H9 (cell line): Measurements from ENCODE around the gene ASIC1. TPM values are rescaled to one million over a fixed set of nuclear protein-coding genes. Genes with fewer than 3 reads are reported as not detected.

Experiments used
- DNase-seq: peaks from one replicate; pipeline ENCODE4 v3.0.0-alpha.2; 2017
- H2AFZ ChIP-seq: one replicate; pipeline ENCODE4 v1.6.1; 2013; ENCODE audit warnings: mild to moderate bottlenecking, low read length, control low read depth, moderate library complexity
- H2AK5ac ChIP-seq: 2 replicates; pipeline ENCODE4 v1.6.1; 2013; ENCODE audit warnings: low read length, control low read depth, mixed read lengths; ENCODE audit not compliant: insufficient read length
- H2BK120ac ChIP-seq: one replicate; pipeline ENCODE4 v1.6.1; 2013; ENCODE audit warnings: low read depth, mild to moderate bottlenecking, low read length, control low read depth, inconsistent platforms; ENCODE audit not compliant: poor library complexity, severe bottlenecking
- H2BK12ac ChIP-seq: 2 replicates; pipeline ENCODE4 v1.6.1; 2013; ENCODE audit warnings: low read length, control low read depth, mixed read lengths, low read depth; ENCODE audit not compliant: insufficient read length
- H2BK15ac ChIP-seq: 2 replicates; pipeline ENCODE4 v1.6.1; 2013; ENCODE audit warnings: low read depth, low read length, control low read depth
- H2BK20ac ChIP-seq: one replicate; pipeline ENCODE4 v1.6.1; 2013; ENCODE audit warnings: low read depth, mild to moderate bottlenecking, low read length, control low read depth, inconsistent platforms; ENCODE audit not compliant: poor library complexity, severe bottlenecking
- H2BK5ac ChIP-seq: 2 replicates; pipeline ENCODE4 v1.6.1; 2013; ENCODE audit warnings: low read length, control low read depth, mixed read lengths; ENCODE audit not compliant: insufficient read length
- H3K14ac ChIP-seq: 2 replicates; pipeline ENCODE4 v1.6.1; 2013; ENCODE audit warnings: low read length, control low read depth; ENCODE audit not compliant: insufficient read depth
- H3K18ac ChIP-seq: 2 replicates; pipeline ENCODE4 v1.6.1; 2013; ENCODE audit warnings: low read depth, mild to moderate bottlenecking, mixed read lengths, low read length, control low read depth; ENCODE audit not compliant: insufficient read length
- H3K23ac ChIP-seq: 2 replicates; pipeline ENCODE4 v1.6.1; 2013; ENCODE audit warnings: low read length, control low read depth, mixed read lengths, low read depth; ENCODE audit not compliant: insufficient read length
- H3K23me2 ChIP-seq: 2 replicates; pipeline ENCODE4 v1.6.1; 2013; ENCODE audit warnings: low read depth, mild to moderate bottlenecking, mixed read lengths, low read length, control low read depth; ENCODE audit not compliant: insufficient read length, poor library complexity, severe bottlenecking
- H3K27ac ChIP-seq: 2 replicates; pipeline ENCODE4 v1.5.1; 2013; ENCODE audit warnings: low read length, control low read depth, mixed read lengths, low read depth; ENCODE audit not compliant: insufficient read length
- H3K27me3 ChIP-seq: 2 replicates; pipeline ENCODE4 v1.6.1; 2013; ENCODE audit warnings: low read length, control low read depth, inconsistent platforms; ENCODE audit not compliant: insufficient read depth
- H3K4ac ChIP-seq: 2 replicates; pipeline ENCODE4 v1.6.1; 2013; ENCODE audit warnings: low read depth, mild to moderate bottlenecking, control low read depth, inconsistent platforms, low read length, moderate library complexity
- H3K4me1 ChIP-seq: 2 replicates; pipeline ENCODE4 v1.6.1; 2013; ENCODE audit warnings: low read length, control low read depth, inconsistent platforms; ENCODE audit not compliant: insufficient read depth
- H3K4me2 ChIP-seq: 2 replicates; pipeline ENCODE4 v1.6.1; 2013; ENCODE audit warnings: low read length, control low read depth, mixed read lengths; ENCODE audit not compliant: insufficient read length, insufficient read depth
- H3K56ac ChIP-seq: 2 replicates; pipeline ENCODE4 v1.6.1; 2013; ENCODE audit warnings: low read depth, mild to moderate bottlenecking, mixed read lengths, low read length, control low read depth; ENCODE audit not compliant: insufficient read length
- H3K79me1 ChIP-seq: 2 replicates; pipeline ENCODE4 v1.6.1; 2013; ENCODE audit warnings: low read depth, mild to moderate bottlenecking, moderate library complexity, low read length, control low read depth, inconsistent platforms; ENCODE audit not compliant: insufficient read depth, poor library complexity, severe bottlenecking
- H3K79me2 ChIP-seq: 2 replicates; pipeline ENCODE4 v1.6.1; 2013; ENCODE audit warnings: low read length, control low read depth, inconsistent platforms; ENCODE audit not compliant: insufficient read depth
- H3K9ac ChIP-seq: 2 replicates; pipeline ENCODE4 v1.6.1; 2013; ENCODE audit warnings: low read length, control low read depth, mixed read lengths; ENCODE audit not compliant: insufficient read length; ENCODE audit errors: extremely low read depth
- H3K9me3 ChIP-seq: one replicate; pipeline ENCODE4 v1.6.1; 2013; ENCODE audit warnings: low read depth, low read length, inconsistent platforms; ENCODE audit not compliant: control insufficient read depth
- H3T11ph ChIP-seq: one replicate; pipeline ENCODE4 v1.6.1; 2013; ENCODE audit warnings: mild to moderate bottlenecking, low read length, control low read depth, inconsistent platforms
- H4K20me1 ChIP-seq: one replicate; pipeline ENCODE4 v1.6.1; 2013; ENCODE audit not compliant: control insufficient read depth, insufficient read length, insufficient read depth
- H4K5ac ChIP-seq: 2 replicates; pipeline ENCODE4 v1.6.1; 2013; ENCODE audit warnings: low read depth, mild to moderate bottlenecking, mixed read lengths, low read length, control low read depth; ENCODE audit not compliant: insufficient read length
- H4K8ac ChIP-seq: replicated peaks from 2 replicates; pipeline ENCODE4 v1.6.1; 2013; ENCODE audit warnings: low read length, control low read depth, mixed read lengths, low read depth; ENCODE audit not compliant: insufficient read length
- H4K91ac ChIP-seq: 2 replicates; pipeline ENCODE4 v1.6.1; 2013; ENCODE audit warnings: low read depth, mild to moderate bottlenecking, moderate library complexity, mixed read lengths, low read length, control low read depth; ENCODE audit not compliant: insufficient read length
- H3K27ac Mint-ChIP-seq, 3 experiments: 2 replicates in 2 of 3; 3 replicates in 1 of 3; pipeline ENCODE4 v1.8.0; 2020 to 2021; ENCODE audit warnings: mixed read lengths in 3 of 3, mild to moderate bottlenecking in 1 of 3, moderate library complexity in 1 of 3
- H3K27me3 Mint-ChIP-seq: 2 replicates; pipeline ENCODE4 v1.8.0; 2021; ENCODE audit warnings: low read depth, mild to moderate bottlenecking, moderate library complexity, mixed read lengths
- H3K36me3 Mint-ChIP-seq, 3 experiments: 2 replicates in 2 of 3; 3 replicates in 1 of 3; pipeline ENCODE4 v1.8.0; 2020 to 2021; ENCODE audit warnings: low read depth in 3 of 3, mixed read lengths in 3 of 3; ENCODE audit not compliant: insufficient read depth in 1 of 3
- H3K4me1 Mint-ChIP-seq, 2 experiments: 2 replicates each; pipeline ENCODE4 v1.8.0; 2020; ENCODE audit warnings: mixed read lengths in 2 of 2
- H3K4me3 Mint-ChIP-seq, 2 experiments: 2 replicates in 1 of 2; 3 replicates in 1 of 2; pipeline ENCODE4 v1.8.0; 2020 to 2021; ENCODE audit warnings: mild to moderate bottlenecking in 2 of 2, mixed read lengths in 2 of 2, moderate library complexity in 1 of 2
- H3K9me3 Mint-ChIP-seq, 2 experiments: 2 replicates in 1 of 2; 3 replicates in 1 of 2; pipeline ENCODE4 v1.8.0; 2020; ENCODE audit warnings: mild to moderate bottlenecking in 2 of 2, mixed read lengths in 2 of 2, moderate library complexity in 1 of 2
- WGBS: extraction: QIAGEN DNeasy Blood & Tissue Kit; methylation state at CpG from one replicate; pipeline ENCODE4 v1.1.7; 2013; ENCODE audit warnings: missing lambda C conversion rate, low lambda C conversion rate, mixed read lengths; ENCODE audit not compliant: insufficient read length; ENCODE audit errors: extremely low coverage; 5-methylcytosine and 5-hydroxymethylcytosine counted together
- total RNA-seq: library from RNA; stranded (reverse); gene quantifications from 2 replicates; pipeline ENCODE4 v1.2.1, GENCODE V29; 2021
- TF ChIP-seq, protein P1 (sequence below): fragments of 200-600 bp; sonication (generic); conservative IDR thresholded peaks from 3 replicates; pipeline ENCODE4 v1.8.0; 2021; ENCODE audit warnings: antibody characterized with exemption, mild to moderate bottlenecking

ASIC1 gene
- total RNA-seq, 1 experiment from 2014 or later, result 3.9 TPM

DNA sequence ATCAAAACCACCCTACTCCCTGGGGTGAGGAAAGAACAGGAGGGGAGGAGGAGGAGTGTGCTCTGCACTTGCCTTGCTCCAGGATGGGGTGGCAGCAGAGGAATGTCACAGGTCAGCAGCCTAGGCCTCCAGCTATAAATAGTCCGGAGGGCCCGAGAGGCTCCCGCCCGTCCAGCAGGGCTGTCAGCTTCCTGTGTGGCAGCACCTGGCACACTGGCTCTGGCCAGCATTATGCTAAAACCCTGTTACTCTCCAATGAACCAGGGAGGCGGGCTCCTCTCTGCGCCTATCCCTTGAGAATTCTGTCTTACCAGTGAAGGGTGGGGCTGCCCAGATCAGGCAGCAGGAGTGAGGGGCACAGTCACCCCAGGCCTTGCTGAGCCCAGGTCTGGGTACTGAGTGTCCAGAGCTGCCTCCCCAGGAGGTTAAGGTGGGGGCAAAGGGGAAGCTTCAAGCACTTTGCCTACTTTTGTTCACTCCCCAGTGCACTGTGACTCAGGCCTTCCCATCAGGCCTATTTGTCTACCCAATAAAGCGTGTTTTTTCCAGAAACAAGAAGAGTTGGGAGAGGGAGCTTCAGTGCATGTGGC lies 53.5 kb downstream of the ASIC1 start:
- Histone ChIP-seq H4K8ac (no peak overlapping the region), H3K4ac (no peak overlapping the region), H3K4me1 (peaks cover 10% of the 10 kb centered on the region; the same call in 1 of the 2 replicates), H3T11ph (no peak overlapping the region), H3K23ac (no peak overlapping the region), H2BK5ac (no peak overlapping the region), H2BK120ac (no peak overlapping the region), H2BK12ac (no peak overlapping the region), H4K5ac (no peak overlapping the region), H2BK20ac (no peak overlapping the region), H3K4me2 (peak overlapping the region; percentile 44), H3K27ac (no peak overlapping the region), H3K79me2 (no peaks in the 10 kb centered on the region), H3K14ac (no peak overlapping the region), H4K20me1 (no peaks in the 10 kb centered on the region), H3K18ac (no peak overlapping the region), H3K9me3 (no peaks in the 10 kb centered on the region), H4K91ac (no peak overlapping the region), H2AFZ (no peak overlapping the region), H3K27me3 (no peaks in the 10 kb centered on the region), H2AK5ac (no peak overlapping the region), H2BK15ac (no peak overlapping the region), H3K9ac (no peak overlapping the region), H3K23me2 (peaks cover 3% of the 10 kb centered on the region), H3K56ac (no peak overlapping the region), H3K79me1 (no peaks in the 10 kb centered on the region)
- H3K27ac Mint-ChIP-seq, result peak overlapping the region in 2 of 3 experiments; percentile 70 to 93; a peak in 2 of 7 replicates
- DNase-seq, result peak; percentile 86
- H3K36me3 Mint-ChIP-seq, result peaks cover 0 to 4% (median 2%) of the 10 kb centered on the region in 3 experiments; a peak in 4 of 7 replicates
- TF ChIP-seq, protein P1, sequence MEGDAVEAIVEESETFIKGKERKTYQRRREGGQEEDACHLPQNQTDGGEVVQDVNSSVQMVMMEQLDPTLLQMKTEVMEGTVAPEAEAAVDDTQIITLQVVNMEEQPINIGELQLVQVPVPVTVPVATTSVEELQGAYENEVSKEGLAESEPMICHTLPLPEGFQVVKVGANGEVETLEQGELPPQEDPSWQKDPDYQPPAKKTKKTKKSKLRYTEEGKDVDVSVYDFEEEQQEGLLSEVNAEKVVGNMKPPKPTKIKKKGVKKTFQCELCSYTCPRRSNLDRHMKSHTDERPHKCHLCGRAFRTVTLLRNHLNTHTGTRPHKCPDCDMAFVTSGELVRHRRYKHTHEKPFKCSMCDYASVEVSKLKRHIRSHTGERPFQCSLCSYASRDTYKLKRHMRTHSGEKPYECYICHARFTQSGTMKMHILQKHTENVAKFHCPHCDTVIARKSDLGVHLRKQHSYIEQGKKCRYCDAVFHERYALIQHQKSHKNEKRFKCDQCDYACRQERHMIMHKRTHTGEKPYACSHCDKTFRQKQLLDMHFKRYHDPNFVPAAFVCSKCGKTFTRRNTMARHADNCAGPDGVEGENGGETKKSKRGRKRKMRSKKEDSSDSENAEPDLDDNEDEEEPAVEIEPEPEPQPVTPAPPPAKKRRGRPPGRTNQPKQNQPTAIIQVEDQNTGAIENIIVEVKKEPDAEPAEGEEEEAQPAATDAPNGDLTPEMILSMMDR, result no peak
- no CpG with 5 or more reads among the region's 7 CpGs for WGBS
- H3K27me3 Mint-ChIP-seq, result no peaks in the 10 kb centered on the region; the same call in 1 of the 2 replicates
- H3K9me3 Mint-ChIP-seq, result no peaks in the 10 kb centered on the region
- peaks cover 15 to 26% of the 10 kb centered on the region in 2 experiments for H3K4me1 Mint-ChIP-seq
- H3K4me3 Mint-ChIP-seq, result peak overlapping the region; percentile 66 to 93
